T-helper 17 cell (primary cell): ENCODE data around the gene KRT77. TPM values are rescaled to one million over a fixed set of nuclear protein-coding genes. Genes with fewer than 3 reads are reported as not detected.
A peak's percentile ranks its signal among the peaks of the same experiment; 100 is the strongest.

ENCODE experiments used
- ATAC-seq: fragments of 150-1000 bp; cut with Tn5 transposase; 2 replicates; pipeline ENCODE4 v1.10.0; 2021; ENCODE audit warnings: mild to moderate bottlenecking, moderate library complexity
- DNase-seq, 3 donors: peaks; one replicate each; pipeline versions ENCODE4 v3.0.0 to v3.0.0-alpha.2; 2020 to 2021
- H3K9me3 ChIP-seq: one replicate; pipeline ENCODE4 v1.7.0; 2013; ENCODE audit warnings: low read length, mild to moderate bottlenecking; ENCODE audit not compliant: control insufficient read depth, poor library complexity, severe bottlenecking
- H3K27ac Mint-ChIP-seq: one replicate; pipeline ENCODE4 v1.8.0; 2022; ENCODE audit warnings: mild to moderate bottlenecking, moderate library complexity, mixed read lengths
- H3K27me3 Mint-ChIP-seq: one replicate; pipeline ENCODE4 v1.8.0; 2022; ENCODE audit warnings: mixed read lengths
- H3K36me3 Mint-ChIP-seq: one replicate; pipeline ENCODE4 v1.8.0; 2022; ENCODE audit warnings: low read depth, mixed read lengths
- H3K4me1 Mint-ChIP-seq: one replicate; pipeline ENCODE4 v1.8.0; 2022; ENCODE audit warnings: mild to moderate bottlenecking, mixed read lengths
- H3K4me3 Mint-ChIP-seq: one replicate; pipeline ENCODE4 v1.8.0; 2022; ENCODE audit warnings: mild to moderate bottlenecking, moderate library complexity, mixed read lengths
- total RNA-seq, 4 donors: library from RNA in 2 of 4; stranded (reverse) in 2 of 4; gene quantifications; one replicate each; pipeline ENCODE4 v1.2.3 and lab custom pipeline; 2022 to 2026

KRT77 gene
- total RNA-seq, 2 donors from 2014 or later = not detected

GRCh38 chr12:52735816-52736632 lies 32.7 kb upstream of the KRT77 start:
- peaks cover 38% of the 10 kb centered on the region for H3K27me3 Mint-ChIP-seq
- DNase-seq = no peak
- H3K36me3 Mint-ChIP-seq = peaks cover 2% of the 10 kb centered on the region
- no peaks in the 10 kb centered on the region for H3K4me1 Mint-ChIP-seq
- no peak overlapping the region for H3K4me3 Mint-ChIP-seq
- no peak for ATAC-seq
- H3K27ac Mint-ChIP-seq = no peak overlapping the region
- no peaks in the 10 kb centered on the region for H3K9me3 ChIP-seq

GRCh38 chr12:52735106-52735505 lies 31.8 kb upstream of the KRT77 start:
- peaks cover 38% of the 10 kb centered on the region for H3K27me3 Mint-ChIP-seq
- no peak for DNase-seq
- H3K4me3 Mint-ChIP-seq = no peak overlapping the region
- H3K36me3 Mint-ChIP-seq = peaks cover 2% of the 10 kb centered on the region
- no peaks in the 10 kb centered on the region for H3K9me3 ChIP-seq
- H3K27ac Mint-ChIP-seq = no peak overlapping the region
- ATAC-seq = no peak
- no peaks in the 10 kb centered on the region for H3K4me1 Mint-ChIP-seq

- Mint-ChIP-seq H3K36me3 (no peaks in the 10 kb centered on the region), H3K27ac (no peak overlapping the region), H3K4me3 (no peak overlapping the region), H3K27me3 (peaks cover 41% of the 10 kb centered on the region), H3K4me1 (peaks cover 2% of the 10 kb centered on the region)
- DNase-seq = no peak
- H3K9me3 ChIP-seq = no peaks in the 10 kb centered on the region
- no peak for ATAC-seq
Measured at GRCh38 chr12:52730793-52731192, 27.5 kb upstream of the KRT77 start.

- no peak overlapping the region for H3K27ac Mint-ChIP-seq
- H3K4me1 Mint-ChIP-seq = peaks cover 2% of the 10 kb centered on the region
- no peaks in the 10 kb centered on the region for H3K9me3 ChIP-seq
- ATAC-seq (no peak), DNase-seq (no peak)
- H3K4me3 Mint-ChIP-seq = no peak overlapping the region
- peaks cover 37% of the 10 kb centered on the region for H3K27me3 Mint-ChIP-seq
- no peaks in the 10 kb centered on the region for H3K36me3 Mint-ChIP-seq
Measured at GRCh38 chr12:52730383-52730782, 27.1 kb upstream of the KRT77 start.

GRCh38 chr12:52729147-52729546 lies 25.8 kb upstream of the KRT77 start:
- ATAC-seq = no peak
- no peaks in the 10 kb centered on the region for H3K9me3 ChIP-seq
- Mint-ChIP-seq H3K36me3 (no peaks in the 10 kb centered on the region), H3K4me1 (peaks cover 2% of the 10 kb centered on the region), H3K27ac (no peak overlapping the region), H3K4me3 (peak overlapping the region; percentile 13), H3K27me3 (peaks cover 25% of the 10 kb centered on the region)
- no peak for DNase-seq

- Mint-ChIP-seq H3K27me3 (peaks cover 21% of the 10 kb centered on the region), H3K4me3 (no peak overlapping the region), H3K4me1 (peaks cover 2% of the 10 kb centered on the region), H3K27ac (no peak overlapping the region), H3K36me3 (no peaks in the 10 kb centered on the region)
- no peak for ATAC-seq
- H3K9me3 ChIP-seq = no peaks in the 10 kb centered on the region
- no peak for DNase-seq
Measured at GRCh38 chr12:52728374-52728773, 25.1 kb upstream of the KRT77 start.

GRCh38 chr12:52727037-52727436 lies 23.7 kb upstream of the KRT77 start:
- peaks cover 28% of the 10 kb centered on the region for H3K27me3 Mint-ChIP-seq
- no peaks in the 10 kb centered on the region for H3K9me3 ChIP-seq
- ATAC-seq = no peak
- peaks cover 2% of the 10 kb centered on the region for H3K4me1 Mint-ChIP-seq
- H3K36me3 Mint-ChIP-seq = no peaks in the 10 kb centered on the region
- no peak overlapping the region for H3K4me3 Mint-ChIP-seq
- H3K27ac Mint-ChIP-seq = no peak overlapping the region
- no peak for DNase-seq

GRCh38 chr12:52726451-52726850 lies 23.1 kb upstream of the KRT77 start:
- ATAC-seq (no peak), DNase-seq (no peak)
- H3K4me1 Mint-ChIP-seq = peaks cover 2% of the 10 kb centered on the region
- no peak overlapping the region for H3K27ac Mint-ChIP-seq
- H3K27me3 Mint-ChIP-seq = peaks cover 28% of the 10 kb centered on the region
- H3K4me3 Mint-ChIP-seq = no peak overlapping the region
- no peaks in the 10 kb centered on the region for H3K9me3 ChIP-seq
- no peaks in the 10 kb centered on the region for H3K36me3 Mint-ChIP-seq

- no peak for ATAC-seq
- no peaks in the 10 kb centered on the region for H3K36me3 Mint-ChIP-seq
- no peak for DNase-seq
- no peak overlapping the region for H3K27ac Mint-ChIP-seq
- H3K4me3 Mint-ChIP-seq = no peak overlapping the region
- H3K27me3 Mint-ChIP-seq = peaks cover 37% of the 10 kb centered on the region
- H3K4me1 Mint-ChIP-seq = peaks cover 2% of the 10 kb centered on the region
- no peaks in the 10 kb centered on the region for H3K9me3 ChIP-seq
Measured at GRCh38 chr12:52724384-52724783, 21.1 kb upstream of the KRT77 start.

- Mint-ChIP-seq H3K4me1 (peaks cover 2% of the 10 kb centered on the region), H3K27ac (no peak overlapping the region), H3K4me3 (no peak overlapping the region), H3K36me3 (no peaks in the 10 kb centered on the region), H3K27me3 (peaks cover 37% of the 10 kb centered on the region)
- DNase-seq (no peak), ATAC-seq (no peak)
- no peaks in the 10 kb centered on the region for H3K9me3 ChIP-seq
Measured at GRCh38 chr12:52722680-52723079, 19.4 kb upstream of the KRT77 start.

GRCh38 chr12:52721838-52722470 lies 18.6 kb upstream of the KRT77 start:
- ATAC-seq (no peak), DNase-seq (no peak)
- Mint-ChIP-seq H3K36me3 (no peaks in the 10 kb centered on the region), H3K4me3 (no peak overlapping the region), H3K4me1 (peaks cover under 1% of the 10 kb centered on the region), H3K27ac (no peak overlapping the region), H3K27me3 (peaks cover 40% of the 10 kb centered on the region)
- H3K9me3 ChIP-seq = no peaks in the 10 kb centered on the region

GRCh38 chr12:52720365-52720886 lies 17.1 kb upstream of the KRT77 start:
- Mint-ChIP-seq H3K27me3 (peaks cover 47% of the 10 kb centered on the region), H3K4me3 (no peak overlapping the region), H3K4me1 (no peaks in the 10 kb centered on the region), H3K36me3 (no peaks in the 10 kb centered on the region), H3K27ac (no peak overlapping the region)
- DNase-seq (no peak), ATAC-seq (no peak)
- H3K9me3 ChIP-seq = no peaks in the 10 kb centered on the region

- Mint-ChIP-seq H3K27me3 (peaks cover 68% of the 10 kb centered on the region), H3K4me1 (peaks cover 9% of the 10 kb centered on the region)
- ATAC-seq = no peak
Measured at GRCh38 chr12:52716061-52716460, 12.7 kb upstream of the KRT77 start.

More at GRCh38 chr12:52716061-52716460, 12.7 kb upstream of the KRT77 start:
- DNase-seq = no peak
- no peaks in the 10 kb centered on the region for H3K9me3 ChIP-seq
- H3K36me3 Mint-ChIP-seq = no peaks in the 10 kb centered on the region
- no peak overlapping the region for H3K4me3 Mint-ChIP-seq
- no peak overlapping the region for H3K27ac Mint-ChIP-seq
